Prostate gland (tissue), 2 donors: Measurements from ENCODE around the gene CD79B. TPM values are rescaled to one million over a fixed set of nuclear protein-coding genes. Genes with fewer than 3 reads are reported as not detected.

Experiments
- DNase-seq: peaks from one replicate; pipeline ENCODE4 v3.0.0-alpha.2; 2019; ENCODE audit warnings: low spot score
- H3K27ac ChIP-seq, 2 donors: fragments of 200-600 bp; sonication (generic); 2 replicates each; pipeline ENCODE4 v1.5.1; 2017 to 2019
- H3K27me3 ChIP-seq: fragments of 200-600 bp; sonication (generic); replicated peaks from 2 replicates; pipeline ENCODE4 v1.5.1; 2019; ENCODE audit not compliant: insufficient read depth
- H3K36me3 ChIP-seq, 2 donors: fragments of 200-600 bp; sonication (generic); 1 replicate in 1 of 2; 2 replicates in 1 of 2; pipeline versions ENCODE4 v1.5.1 to v1.8.1; 2017 to 2019
- H3K4me1 ChIP-seq: fragments of 200-600 bp; sonication (generic); replicated peaks from 2 replicates; pipeline ENCODE4 v1.5.1; 2019
- H3K4me3 ChIP-seq, 2 donors: fragments of 200-600 bp; sonication (generic); 2 replicates each; pipeline ENCODE4 v1.5.1; 2017 to 2019
- H3K9me3 ChIP-seq: fragments of 200-600 bp; sonication (generic); 2 replicates; pipeline ENCODE4 v1.5.1; 2017
- CTCF ChIP-seq, 4 experiments: fragments of 200-600 bp in 2 of 4; fragments of 450-650 bp in 2 of 4; sonication (generic) in 2 of 4; IDR thresholded peaks; 1 replicate in 3 of 4; 2 replicates in 1 of 4; pipeline ENCODE4 v1.5.1; 2016 to 2019; ENCODE audit warnings: antibody characterized with exemption in 4 of 4, mild to moderate bottlenecking in 2 of 4, moderate library complexity in 2 of 4
- POLR2A ChIP-seq: fragments of 450-650 bp; IDR thresholded peaks from one replicate; pipeline ENCODE4 v1.6.1; 2016; ENCODE audit warnings: antibody characterized with exemption, mild to moderate bottlenecking
- POLR2AphosphoS5 ChIP-seq: sonication (generic); formaldehyde crosslinking; IDR thresholded peaks from one replicate; pipeline ENCODE4 v1.6.1; 2017; ENCODE audit warnings: antibody characterized with exemption
- WGBS: methylation state at CpG from one replicate; pipeline ENCODE4 v1.1.5; 2018; 5-methylcytosine and 5-hydroxymethylcytosine counted together
- intact Hi-C: fragments of 100-400 bp; cut with DNase I; formaldehyde crosslinking; loops from one replicate; pipeline ENCODE4 v1.14.2; 2022
- total RNA-seq, 2 donors: library from RNA; depleted of rRNA; stranded (reverse); fragments of >200 nt; gene quantifications; one replicate each; pipeline ENCODE4 v1.1.0, GENCODE V29; 2016

The CD79B gene
- total RNA-seq, 2 donors from 2014 or later, result 1.6 to 2.2 TPM

- no peak for TF ChIP-seq CTCF (IDR thresholded peaks at IDR 0.05)
- H3K27ac ChIP-seq, result no peak overlapping the region
- no peaks in the 10 kb centered on the region for H3K4me1 ChIP-seq
- no peak for DNase-seq
- WGBS, result 81% methylated on average over 3 of the region's 9 CpGs
- no peaks in the 10 kb centered on the region for H3K36me3 ChIP-seq
- no peaks in the 10 kb centered on the region for H3K27me3 ChIP-seq
- intact Hi-C loops, result no loop called here
- no peak overlapping the region for H3K4me3 ChIP-seq
- no peaks in the 10 kb centered on the region for H3K9me3 ChIP-seq
Observed at GRCh38 chr17:63948521-63948920, 16.4 kb upstream of the CD79B start.

- no peak for DNase-seq
- Histone ChIP-seq H3K4me3 (no peak overlapping the region), H3K27me3 (no peaks in the 10 kb centered on the region), H3K27ac (no peak overlapping the region), H3K9me3 (no peaks in the 10 kb centered on the region), H3K4me1 (no peaks in the 10 kb centered on the region), H3K36me3 (no peaks in the 10 kb centered on the region)
- intact Hi-C loops, result no loop called here
- WGBS, result 87% methylated on average over 18 of the region's 18 CpGs
- TF ChIP-seq CTCF (IDR thresholded peaks at IDR 0.05) (no peak), POLR2A (no peak), POLR2AphosphoS5 (no peak)
Observed at GRCh38 chr17:63947711-63948330, 15.7 kb upstream of the CD79B start.

GRCh38 chr17:63946440-63947363 lies 14.6 kb upstream of the CD79B start:
- peak; percentile 15 for DNase-seq
- no peak for TF ChIP-seq POLR2A
- TF ChIP-seq POLR2AphosphoS5, result no peak
- peak; percentile 53 to 68 (median 57) for TF ChIP-seq CTCF (IDR thresholded peaks at IDR 0.05)
- no peaks in the 10 kb centered on the region for H3K36me3 ChIP-seq
- WGBS, result 41% methylated on average over 20 of the region's 20 CpGs
- no peaks in the 10 kb centered on the region for H3K27me3 ChIP-seq
- intact Hi-C loops, result no loop called here
- no peaks in the 10 kb centered on the region for H3K9me3 ChIP-seq
- no peaks in the 10 kb centered on the region for H3K4me1 ChIP-seq
- no peak overlapping the region for H3K27ac ChIP-seq
- H3K4me3 ChIP-seq, result no peak overlapping the region

GRCh38 chr17:63945784-63946439 lies 13.8 kb upstream of the CD79B start:
- 76% methylated on average over 6 of the region's 6 CpGs for WGBS

More at GRCh38 chr17:63945784-63946439, 13.8 kb upstream of the CD79B start:
- DNase-seq, result no peak
- Histone ChIP-seq H3K36me3 (no peaks in the 10 kb centered on the region), H3K27ac (no peak overlapping the region), H3K27me3 (no peaks in the 10 kb centered on the region), H3K4me1 (no peaks in the 10 kb centered on the region), H3K4me3 (no peak overlapping the region), H3K9me3 (no peaks in the 10 kb centered on the region)
- TF ChIP-seq CTCF (IDR thresholded peaks at IDR 0.05) (no peak), POLR2AphosphoS5 (no peak), POLR2A (no peak)
- intact Hi-C loops, result no loop called here
